ENCODE data around the gene MRPS9.

Gene MRPS9
- total RNA-seq, result 31.3 to 53.1 (median 39.0) reads per million in 4 experiments

DNA sequence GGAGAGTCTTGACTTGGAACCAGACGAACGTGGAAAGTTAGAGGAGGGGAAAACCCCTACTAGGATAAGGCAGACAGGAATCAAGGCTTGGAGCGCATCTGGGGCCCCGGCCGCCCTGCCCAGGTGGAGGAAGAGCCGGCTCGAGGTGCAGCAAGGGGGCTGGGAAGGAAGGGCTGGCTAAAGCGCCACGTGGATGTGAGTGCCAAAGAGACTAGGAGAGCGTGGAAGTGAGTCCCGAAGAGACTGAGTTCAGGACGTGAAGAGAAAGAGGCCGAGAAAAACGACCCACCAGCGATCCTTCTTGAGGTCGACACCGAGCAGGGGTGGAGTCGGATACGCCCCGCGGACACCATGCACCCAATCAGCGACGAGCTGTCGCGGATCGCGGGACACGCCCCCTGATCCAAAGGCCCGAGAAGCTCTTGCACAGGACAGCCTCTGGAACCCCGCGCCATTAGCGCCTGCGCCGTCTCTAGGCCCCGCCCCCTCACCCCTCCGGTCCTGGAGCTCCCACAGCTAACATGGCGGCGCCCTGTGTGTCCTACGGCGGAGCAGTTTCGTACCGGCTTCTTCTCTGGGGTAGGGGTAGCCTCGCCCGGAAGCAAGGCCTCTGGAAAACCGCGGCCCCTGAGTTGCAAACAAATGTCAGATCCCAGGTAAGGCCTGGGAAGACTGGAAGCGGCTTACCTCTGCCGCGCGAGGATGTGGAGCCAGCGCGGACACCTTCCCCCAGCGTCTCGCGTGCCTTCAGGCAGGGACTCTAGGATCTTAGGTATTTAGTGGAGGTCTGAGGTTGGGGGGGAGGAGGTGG, at the start of gene MRPS9:
Gene MRPS9, plus strand, starts transcription at position 498 of the 811 bp plus-strand sequence. Its CDS starts 24 bp downstream, at position 522.
- DNase-seq, result peak; percentile 96

DNA sequence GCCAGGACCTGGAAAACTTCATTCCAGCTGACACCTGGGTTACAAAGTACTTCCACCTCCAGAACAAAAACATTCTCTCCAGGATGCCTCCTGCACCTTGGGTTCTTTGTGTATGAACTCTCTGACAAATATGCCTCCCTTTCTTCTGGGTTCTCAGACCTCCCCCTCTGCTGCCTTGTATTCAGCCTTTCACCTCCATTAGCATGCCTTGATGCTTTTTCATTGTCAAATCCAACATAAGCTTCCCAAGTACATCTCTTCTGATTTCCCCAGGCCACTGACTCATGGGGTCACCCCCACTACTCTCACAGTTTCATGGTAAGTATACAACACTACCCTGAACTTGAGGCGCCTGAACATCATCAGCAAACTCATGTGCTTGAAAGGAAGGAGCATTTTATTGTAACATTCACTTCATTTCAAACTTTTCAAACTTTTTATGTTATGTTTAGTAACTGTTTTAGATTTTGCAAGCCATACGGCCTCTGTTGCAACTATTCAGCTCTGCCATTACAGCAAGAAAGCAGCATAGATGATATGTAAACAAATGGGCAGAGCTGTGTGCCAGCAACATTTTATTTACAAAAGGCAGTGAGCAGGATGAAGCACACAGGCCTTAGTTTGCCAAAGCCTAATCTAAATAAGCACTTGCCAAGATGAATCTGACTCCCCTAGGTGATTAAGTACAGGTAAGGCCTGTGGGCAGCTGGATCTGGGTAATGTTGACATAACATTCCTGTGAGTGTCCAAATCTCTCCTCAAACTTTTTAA, 32.5 kb upstream of the MRPS9 start:
- no peak for DNase-seq

DNA sequence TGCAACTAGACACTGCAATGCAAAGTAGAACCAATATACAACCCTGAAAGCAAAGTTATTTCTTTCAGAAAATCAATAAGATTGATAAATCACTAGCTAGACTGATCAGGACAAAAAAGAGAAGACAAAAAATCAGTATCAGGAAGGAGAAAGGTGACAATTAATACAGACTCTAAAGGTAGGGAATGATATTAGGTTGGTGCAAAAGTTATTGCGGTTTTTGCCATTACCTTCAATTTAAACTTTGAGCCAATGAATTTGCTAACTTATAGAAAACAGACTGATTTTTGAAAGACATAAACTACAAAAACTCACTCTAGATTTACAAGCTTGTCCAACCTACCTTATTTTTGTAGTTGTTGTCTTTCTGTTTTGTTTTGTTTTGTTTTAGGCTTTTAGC, 30.5 kb upstream of the MRPS9 start:
- no peak for DNase-seq

DNA sequence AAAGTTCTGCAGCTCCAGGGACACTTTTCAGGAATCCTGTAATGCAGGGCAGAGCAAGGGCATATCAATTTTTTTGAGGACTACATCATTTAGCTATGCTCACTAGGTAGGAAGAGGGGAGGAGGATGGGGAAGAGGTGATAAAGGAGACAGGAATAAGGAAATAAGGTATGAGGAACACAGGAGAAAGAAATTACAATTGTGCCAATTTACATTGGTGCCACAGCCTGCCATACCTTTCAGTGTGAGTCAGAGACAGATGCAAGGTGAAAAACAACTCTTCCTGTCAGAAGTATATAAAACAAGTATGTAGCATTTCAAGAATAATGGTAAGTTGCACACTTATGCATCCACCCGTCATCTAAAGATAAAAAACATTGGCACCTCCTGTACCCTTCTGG, 5.4 kb upstream of the MRPS9 start:
- no peak for DNase-seq

DNA sequence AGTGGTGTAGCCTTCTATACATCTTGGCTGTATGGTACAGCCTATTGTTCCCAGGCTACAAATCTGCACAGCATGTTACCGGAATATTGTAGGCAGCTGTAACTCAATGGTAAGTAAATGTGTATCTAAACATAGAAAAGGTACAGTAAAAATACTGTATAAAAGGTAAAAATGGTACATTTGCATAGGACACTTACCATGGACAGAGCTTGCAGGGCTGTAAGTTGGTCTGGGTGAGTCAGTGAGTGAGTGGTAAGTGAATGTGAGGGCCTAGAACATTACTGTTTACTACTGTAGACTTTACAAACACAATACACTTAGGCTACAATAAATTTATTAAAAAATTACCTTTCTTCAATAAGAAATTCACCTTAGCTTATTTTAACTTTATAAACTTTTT, 3.7 kb upstream of the MRPS9 start:
- DNase-seq, result no peak

DNA sequence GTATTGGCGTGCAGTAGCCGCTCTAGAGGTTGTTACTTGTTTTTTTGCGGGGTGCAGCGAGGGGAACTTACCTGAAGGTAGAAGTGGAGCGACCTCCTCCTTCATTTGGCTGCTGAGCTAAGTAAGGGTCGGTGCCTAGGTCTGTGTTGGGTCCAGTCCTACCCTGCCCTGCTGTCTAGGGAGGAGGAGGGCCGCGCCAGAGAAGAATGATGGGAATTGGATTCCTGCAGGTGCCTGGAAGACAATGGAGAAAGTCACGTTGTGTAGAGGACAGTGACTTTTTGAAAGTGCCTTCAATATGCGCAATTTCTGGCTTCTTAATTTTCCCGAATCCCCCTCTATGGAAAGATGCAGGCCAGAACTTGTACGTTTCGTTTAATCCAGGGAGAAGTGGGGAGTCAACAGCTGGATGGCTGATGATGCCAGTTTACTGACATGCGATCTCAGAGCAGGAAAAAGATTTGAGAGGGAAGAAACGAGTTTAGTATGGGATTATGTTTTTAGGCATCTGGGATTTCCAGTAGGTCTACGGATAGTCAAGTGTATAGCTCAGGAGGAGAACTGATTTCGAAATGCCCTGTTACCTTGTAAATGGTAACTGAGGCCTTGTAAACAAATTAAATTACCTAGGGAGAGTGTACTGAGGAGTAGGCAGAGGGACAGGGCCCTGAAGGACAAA, 653 bp downstream of the MRPS9 start:
- no peak for DNase-seq

DNA sequence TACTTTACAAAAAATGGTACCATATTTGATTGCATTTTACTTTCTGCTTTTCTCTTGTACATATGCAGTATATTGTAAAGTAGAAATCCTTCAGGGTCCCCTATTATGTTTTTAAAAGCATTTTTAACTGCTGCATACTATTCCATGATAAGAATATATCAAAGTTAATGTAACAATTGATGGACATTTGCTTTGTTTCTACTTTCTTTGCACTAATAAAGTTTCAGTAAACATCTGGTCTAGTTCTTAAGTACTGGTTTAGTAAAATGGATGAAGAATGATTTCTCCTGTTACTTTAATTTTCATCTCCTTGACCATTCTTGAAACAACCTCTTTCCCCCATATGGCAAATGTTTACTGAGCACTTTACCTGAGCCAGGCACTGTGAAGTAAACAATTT, 1.7 kb downstream of the MRPS9 start:
- no peak for DNase-seq

DNA sequence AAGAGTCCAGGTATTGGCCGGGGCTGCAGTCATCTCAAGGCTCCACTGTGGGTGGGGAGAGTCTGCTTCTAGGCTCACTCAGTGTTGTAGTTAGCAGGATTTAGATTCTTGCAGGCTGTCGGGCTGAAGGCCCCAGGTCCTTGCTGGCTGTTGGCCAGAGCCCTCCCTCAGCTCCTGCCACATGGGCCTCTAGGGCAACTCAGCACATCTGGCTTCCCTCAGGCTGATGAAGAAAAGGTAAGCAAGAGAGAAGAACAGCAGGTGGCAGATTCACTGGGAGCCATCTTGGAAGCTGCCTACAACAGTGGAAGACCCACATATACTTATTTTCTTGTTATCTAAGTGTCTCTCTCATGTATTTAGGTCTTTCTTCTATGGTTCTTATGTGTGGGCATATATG, 4.3 kb downstream of the MRPS9 start:
- DNase-seq, result no peak

DNA sequence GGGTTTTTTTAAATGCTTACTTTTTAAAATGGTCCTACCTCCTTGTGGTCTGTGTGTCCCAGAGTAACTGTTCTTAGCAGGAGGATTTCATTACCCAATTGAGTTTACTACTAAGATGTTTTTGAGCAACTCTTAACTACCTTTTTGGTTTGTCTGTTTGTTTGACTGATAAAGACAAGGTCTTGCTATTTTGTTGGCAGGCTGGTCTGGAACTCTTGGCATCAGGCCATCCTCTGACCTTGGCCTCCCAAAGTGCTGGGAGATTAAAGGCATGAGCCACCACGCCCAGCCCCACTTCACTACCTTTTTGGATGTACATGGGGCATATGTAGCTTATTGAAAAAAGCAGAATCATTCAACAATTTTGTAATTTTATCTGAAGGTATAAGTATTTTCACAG, 14.9 kb downstream of the MRPS9 start:
- no peak for DNase-seq

DNA sequence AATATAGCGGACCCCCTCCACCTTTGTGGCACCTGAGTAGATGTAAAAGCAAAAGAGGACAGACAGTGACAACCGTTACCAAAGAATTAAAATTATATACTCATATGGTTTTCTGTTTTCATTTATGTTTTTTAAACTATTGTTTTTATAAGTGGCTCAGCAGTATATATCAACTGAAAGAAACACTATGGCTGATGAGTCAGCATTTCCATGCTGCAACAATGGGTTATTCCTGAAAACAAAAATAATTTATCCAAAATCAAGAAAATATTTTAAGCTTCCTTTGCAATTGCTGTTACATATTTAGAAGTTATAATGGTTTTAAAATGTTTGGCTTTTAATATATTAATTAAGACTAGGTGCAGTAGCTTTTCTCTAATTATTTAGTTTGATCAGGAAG, 17.7 kb downstream of the MRPS9 start:
- no peak for DNase-seq

DNA sequence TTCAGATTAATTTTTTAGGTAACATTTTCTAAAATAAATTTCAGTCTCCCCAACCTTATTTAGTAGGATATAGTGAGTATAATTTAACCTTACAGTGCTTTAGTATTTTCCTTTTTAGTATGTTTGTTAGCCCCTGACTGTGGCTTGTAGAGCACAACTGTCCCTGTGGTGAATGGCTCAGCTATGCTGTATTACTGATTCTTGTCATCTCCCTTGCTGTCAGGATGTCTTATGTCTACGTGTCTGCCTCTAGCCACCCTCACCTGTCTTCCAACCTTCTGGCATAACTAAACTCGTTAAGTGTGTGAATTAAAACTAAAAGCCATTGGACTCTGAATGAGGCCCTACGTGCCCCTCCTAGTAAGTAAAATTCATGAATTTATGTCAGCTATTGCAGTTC, 18.4 kb downstream of the MRPS9 start:
- no peak for DNase-seq

DNA sequence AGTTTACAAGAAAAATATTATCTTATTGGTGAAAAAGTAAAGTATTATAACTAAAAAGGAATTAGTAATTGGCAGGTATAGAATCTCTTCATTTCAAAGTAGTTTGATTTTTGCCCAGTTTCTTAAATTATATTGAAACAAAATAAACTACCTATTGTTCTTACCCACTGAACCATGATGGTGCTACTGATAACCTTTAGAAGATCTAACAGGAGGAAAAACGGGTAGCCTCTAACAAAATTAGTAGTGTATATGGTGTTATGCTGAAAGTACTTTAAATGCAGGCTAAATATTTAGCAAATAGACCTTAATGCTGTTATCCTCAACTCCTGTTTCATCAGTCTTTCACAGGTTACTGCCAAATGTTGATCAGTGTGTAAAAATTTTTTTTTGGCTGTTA, 19.1 kb downstream of the MRPS9 start:
- DNase-seq, result no peak

DNA sequence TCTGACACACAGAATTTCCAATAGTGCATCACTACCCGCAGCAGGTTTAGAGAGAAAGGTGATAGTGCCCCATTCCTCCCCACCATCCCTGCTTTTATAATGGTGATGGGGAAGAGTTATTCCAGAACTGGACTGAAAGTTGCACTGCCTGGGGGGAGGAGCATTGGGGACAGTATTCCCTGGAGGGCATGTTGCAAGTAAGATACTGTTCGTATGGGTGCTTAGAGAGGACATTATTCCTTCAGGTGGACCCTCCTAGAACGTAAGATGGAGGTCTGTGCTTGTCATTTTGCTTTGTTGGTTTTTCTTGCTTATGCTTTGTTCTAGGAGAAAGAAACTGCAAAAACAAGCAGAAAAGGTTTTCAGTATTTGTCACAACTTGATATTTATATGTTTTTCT, 23.7 kb downstream of the MRPS9 start:
- DNase-seq, result no peak

DNA sequence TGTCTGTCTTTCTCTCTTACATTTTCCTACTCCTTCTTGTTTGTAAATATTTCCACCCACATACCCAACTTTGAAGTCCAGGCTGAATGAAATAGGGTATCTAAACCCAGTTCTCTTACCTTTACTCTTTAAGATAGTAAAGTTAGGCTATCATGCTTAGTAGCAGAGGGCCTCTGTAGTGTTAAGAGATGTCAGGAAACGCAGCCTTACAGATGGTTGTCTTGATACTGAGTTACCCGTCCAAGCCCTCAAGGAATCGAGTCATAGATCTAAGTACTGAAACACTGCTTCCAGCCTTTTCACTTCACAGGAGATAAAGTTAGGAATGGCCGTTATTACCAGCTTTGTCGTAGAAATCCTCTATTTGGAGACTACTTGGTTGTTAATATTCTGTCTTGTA, 24.3 kb downstream of the MRPS9 start:
- DNase-seq, result no peak

DNA sequence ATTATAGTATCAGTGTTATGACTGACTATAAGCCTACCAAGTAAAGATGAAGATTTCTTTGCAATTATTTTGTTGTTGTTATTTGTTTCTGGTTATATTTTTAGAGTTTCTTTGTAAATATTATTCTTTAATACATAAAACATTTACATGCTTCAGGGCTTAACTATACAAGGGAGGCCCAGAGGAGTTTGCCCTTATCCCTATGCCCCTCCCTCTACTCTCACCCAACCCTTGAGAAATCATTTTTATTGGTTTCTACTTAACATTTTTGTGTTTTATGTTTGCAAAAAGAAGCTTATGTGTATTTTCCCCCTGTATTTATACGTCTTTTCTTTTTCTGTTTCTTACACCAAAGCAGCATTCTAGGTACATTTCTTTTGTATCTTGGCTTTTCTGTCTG, 30.5 kb downstream of the MRPS9 start:
- no peak for DNase-seq

DNA sequence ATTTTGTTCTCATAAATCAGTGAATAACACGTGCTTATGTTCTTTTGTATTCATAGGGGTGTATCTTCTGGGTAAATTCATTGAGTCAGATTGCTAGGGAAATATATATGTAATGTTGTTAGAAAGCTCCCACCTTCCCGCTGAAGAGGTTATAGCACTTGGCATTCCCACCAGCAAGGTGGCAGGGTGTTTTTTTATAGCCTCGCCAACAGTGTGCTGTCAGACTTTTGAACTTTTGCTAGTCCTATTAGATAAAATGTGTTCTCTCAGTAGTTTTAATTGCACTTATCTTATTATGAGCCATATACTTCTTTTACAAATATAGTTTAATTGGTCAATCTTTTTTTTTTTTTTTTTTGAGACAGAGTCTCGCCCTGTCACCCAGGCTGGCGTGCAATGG, 31.0 kb downstream of the MRPS9 start:
- no peak for DNase-seq

DNA sequence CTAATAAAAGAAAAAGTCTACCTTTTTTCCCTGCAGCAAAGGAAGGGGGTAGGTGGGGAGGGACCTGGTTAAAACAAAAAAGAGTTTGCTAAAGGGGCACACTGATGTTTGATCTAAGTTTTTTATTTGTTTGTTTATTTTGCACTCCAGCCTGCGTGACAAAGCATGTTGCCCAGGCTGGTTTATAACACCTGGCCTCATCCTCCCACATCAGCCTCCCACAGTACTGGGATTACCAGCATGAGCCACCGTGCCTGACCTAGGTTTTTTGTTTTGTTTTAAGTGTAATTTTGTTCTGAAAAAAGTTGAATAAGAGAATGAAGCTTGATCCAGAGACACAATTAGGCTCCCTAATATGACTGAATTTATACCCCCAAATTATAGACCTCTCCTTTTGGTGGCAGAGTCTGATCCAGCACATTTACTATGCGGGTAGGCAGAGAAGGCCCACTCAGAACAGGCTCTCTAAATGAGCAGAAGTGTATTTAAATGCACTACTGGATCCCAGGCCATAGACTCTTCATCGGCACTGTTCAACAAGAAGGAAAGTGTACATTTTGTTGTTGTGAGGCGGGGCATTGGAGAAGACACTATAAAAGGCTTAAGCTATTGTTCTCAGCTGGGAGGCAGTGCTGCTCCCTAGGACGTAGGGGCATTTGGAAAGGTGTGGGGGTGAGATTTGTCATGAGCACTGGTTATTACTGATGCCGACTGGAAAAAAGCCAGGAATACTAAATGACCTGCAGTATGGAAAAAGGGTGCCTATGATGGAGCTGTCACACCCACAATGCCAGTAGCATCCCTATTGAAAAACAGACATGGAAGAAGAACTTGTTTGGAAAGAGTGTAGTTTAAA, 32.4 kb downstream of the MRPS9 start:
- no peak for DNase-seq

DNA sequence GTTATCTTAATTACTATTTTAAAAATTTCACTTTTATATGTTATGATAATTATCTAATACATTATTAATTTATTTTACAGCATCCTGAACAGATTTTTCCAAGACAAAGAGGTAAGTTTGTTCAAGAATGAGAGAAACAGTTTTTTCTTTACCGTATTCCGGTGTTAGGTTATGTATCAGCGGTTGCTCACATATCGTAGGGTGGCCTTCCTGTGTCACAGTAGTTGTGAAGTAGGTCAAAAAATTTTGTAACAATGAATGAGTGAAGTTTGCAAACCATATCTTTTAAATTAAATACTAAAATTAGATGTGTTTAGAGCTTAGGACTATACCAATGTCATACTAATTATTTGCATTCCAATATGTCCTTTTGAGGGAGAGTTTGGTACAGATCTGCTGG, 33.5 kb downstream of the MRPS9 start:
- no peak for DNase-seq

DNA sequence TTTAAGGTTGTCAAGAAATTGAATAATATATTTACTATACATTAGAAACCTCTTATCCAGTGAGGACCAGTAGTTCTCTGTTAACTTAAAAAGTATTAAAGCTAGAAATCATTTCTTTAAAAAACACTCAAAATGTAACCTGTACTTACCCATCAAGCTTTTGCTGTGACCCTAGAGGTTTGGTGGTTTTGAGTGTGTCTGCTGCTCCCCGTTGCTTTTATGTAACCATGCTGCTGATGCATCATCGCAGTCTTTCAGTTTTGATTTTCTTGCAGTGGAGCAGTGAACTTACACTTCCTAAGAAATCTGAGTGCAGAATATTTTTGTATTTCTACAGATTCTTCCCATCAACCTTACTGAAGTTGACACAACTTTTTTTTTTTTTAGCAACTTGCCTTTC, 34.2 kb downstream of the MRPS9 start:
- DNase-seq, result no peak

DNA sequence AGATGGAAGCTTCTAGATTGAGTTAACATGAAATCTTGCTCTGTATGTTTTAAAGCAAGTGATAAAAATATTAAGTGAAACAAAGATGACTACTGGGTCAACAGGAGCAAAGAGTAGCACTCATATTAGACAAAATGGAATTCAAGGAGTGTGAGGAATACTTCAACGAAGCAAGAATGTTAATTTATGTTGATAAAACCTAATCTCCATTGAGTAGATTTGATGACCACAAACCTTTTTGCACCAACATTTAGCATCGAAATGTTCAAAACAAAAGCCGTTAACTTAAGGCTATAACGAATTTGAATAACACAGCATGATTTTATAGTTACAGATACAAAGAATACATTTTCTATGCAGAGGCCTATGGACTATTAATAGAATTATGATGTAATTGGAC, 35.7 kb downstream of the MRPS9 start:
- DNase-seq, result no peak

DNA sequence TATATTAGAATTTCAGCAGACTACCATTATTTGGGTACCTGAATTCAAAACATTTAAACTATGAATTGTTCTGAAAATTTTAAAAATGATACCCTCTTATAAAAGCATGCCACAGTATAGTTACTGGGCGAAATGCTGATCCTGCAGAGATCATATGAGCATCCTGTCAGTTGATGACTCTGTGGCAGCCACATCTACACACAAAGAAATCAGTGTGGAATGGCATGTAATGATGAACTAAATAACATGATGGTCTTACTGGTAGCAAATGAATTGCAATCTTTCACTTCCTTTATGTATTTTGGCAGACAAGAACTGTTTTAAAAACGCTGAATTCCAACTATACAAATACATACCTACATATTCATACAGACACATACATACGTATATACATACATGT, 38.3 kb downstream of the MRPS9 start:
- DNase-seq, result no peak

DNA sequence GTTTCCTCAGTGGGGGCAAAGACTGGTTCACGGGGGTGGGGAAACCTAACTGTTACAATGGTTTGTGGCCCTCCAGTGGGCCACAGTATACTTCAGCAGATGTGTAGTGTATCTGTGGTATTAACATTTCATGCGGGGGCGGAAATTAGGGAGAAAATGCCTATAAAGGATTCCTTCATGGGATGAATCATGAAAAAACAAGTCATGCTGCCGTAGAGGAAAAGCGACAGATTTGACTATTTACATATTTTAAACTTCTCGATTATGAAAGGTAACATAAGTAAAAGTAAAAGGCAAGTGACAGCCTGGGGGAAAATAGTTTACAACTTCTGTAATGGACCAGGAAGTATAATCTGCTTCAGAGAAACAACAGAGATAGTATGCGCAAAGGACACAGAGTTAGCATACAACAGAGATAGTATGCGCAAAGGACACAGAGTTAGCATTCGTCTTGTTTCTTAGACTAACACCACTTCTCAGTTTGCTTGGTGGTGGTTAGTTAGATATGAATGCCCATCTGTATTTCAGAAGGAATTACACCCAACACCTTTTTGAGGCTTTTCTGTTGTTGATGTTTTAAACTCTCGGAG, 41.1 kb downstream of the MRPS9 start:
- no peak for DNase-seq

All from effector CD8-positive, alpha-beta T cell (primary cell).